ENCODE data around the gene KCTD17. TPM values are rescaled to one million over a fixed set of nuclear protein-coding genes. Genes with fewer than 3 reads are reported as not detected.

Gene KCTD17
- total RNA-seq, 6 experiments from 2014 or later, result 2.0 to 9.7 (median 4.4) TPM

DNA sequence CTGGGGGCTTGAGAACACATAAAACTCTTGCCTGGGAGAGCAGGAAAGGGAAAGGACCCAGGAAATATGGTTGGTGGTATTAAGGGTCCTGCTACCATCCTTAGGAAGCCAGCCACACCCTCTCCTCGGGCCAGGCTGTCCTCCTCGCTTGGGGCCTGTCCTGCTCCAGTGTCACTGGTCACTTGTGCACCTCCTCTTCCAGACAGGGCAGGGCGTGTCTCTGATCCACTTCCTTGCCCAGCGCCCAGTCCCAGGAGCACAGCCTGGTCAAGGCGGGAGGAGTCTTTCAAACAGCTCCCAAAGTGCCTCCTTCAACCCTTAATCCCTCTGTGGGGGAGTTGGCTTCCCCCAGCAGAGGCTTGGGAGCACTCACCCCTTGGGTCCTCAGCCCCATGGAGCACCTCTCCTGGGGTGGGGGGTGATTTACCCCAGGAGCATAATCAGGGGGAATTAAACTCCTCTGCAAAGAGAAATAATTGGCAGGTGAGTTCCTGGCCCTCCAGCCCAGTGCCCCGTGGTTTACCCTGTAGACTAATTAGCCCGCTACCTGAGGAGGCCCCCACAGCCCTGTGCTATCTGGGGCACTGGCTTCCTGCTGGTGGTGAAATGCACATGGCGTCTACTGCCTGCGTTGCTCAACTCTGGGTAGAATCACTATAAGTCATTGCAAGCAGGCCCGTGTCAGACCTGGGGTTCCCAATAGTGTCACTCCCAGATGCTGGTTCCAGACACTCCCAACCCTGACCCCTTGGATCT lies 49.9 kb downstream of the KCTD17 start:
- TF ChIP-seq POLR2A (IDR thresholded peaks at IDR 0.05) (no peak), CTCF (IDR thresholded peaks at IDR 0.05) (no peak)
- Histone ChIP-seq H3K9me3 (no peaks in the 10 kb centered on the region), H3K4me3 (no peak overlapping the region), H3K36me3 (peaks cover 0 to 21% (median 0%) of the 10 kb centered on the region in 4 donors), H3K27me3 (no peaks in the 10 kb centered on the region), H3K4me1 (no peaks in the 10 kb centered on the region), H3K27ac (no peak overlapping the region)
- intact Hi-C loops (cut with DNase I), result no loop called here
- ATAC-seq, result no peak
- 68% methylated on average over 5 of the region's 10 CpGs for WGBS (ENCODE audit: insufficient coverage, low coverage, low lambda C conversion rate, missing lambda C conversion rate)
- no peak for DNase-seq

DNA sequence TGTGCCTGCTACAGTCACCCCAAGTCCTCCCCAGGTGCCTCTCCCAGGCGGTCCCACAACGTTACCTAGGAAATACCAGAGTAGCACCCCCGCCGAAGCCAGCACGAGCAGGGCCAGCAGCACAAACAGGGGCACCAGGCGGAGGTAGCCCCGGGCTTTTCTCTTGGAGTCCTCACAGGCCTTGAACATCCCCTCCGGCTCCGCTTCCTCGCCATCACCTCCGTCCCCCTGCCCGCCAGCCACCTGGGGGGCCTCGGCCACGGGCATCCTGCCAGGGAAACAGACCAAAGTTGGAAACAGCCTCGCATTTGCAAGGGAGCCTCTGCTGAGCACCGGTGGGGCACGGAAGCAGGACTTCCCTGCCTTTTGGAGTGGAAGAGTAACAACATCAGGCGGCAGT lies 51.6 kb downstream of the KCTD17 start:
- Histone ChIP-seq H3K27ac (no peak overlapping the region), H3K36me3 (peaks cover 0 to 14% (median 0%) of the 10 kb centered on the region in 4 donors), H3K27me3 (no peaks in the 10 kb centered on the region), H3K4me1 (peaks cover 0 to 6% (median 0%) of the 10 kb centered on the region in 4 donors), H3K9me3 (no peaks in the 10 kb centered on the region), H3K4me3 (no peak overlapping the region)
- ATAC-seq (no peak), DNase-seq (no peak)
- intact Hi-C loops (cut with DNase I), result no loop called here
- 100% methylated on average over 1 of the region's 18 CpGs for WGBS (ENCODE audit: insufficient coverage, low coverage, low lambda C conversion rate, missing lambda C conversion rate)
- TF ChIP-seq CTCF (IDR thresholded peaks at IDR 0.05), result no peak

DNA sequence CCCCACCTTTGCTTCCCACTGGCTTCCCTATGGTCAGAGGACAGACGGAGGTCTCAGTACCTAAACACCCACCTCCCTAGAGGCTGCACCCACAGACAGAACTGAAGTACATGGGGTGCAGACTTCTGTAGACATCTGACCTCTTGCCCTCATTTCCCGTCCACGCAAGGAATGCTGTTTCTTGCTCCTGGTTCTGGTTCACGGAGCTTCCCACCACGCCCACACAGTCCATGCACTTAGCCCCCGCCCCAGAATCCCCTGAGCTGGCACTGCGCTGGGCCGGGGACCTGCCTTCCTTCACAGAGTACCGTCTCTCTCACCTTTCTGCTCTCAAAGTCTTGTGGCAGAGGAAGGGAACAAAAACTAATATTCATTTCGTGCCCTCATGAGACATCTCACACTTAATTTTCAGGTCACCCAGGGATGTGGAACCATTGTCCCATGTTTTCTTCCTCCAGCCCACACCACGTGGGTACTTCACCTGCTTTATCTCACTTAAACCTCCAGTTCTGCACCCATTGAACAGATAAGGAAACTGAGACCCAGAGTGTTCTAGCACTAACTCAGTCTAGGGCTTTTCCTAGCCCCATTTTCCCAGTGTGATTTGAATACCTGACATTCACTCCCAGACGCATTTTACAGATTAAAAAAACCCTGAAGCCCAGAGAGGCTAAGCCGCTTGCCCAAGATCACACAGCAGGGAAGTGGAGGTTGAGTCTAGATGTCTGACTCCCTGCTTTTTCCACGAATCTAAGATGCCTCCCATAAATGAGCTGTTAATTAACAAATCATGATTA lies 52.3 kb downstream of the KCTD17 start:
- peaks cover 0 to 14% (median 0%) of the 10 kb centered on the region in 4 donors for H3K36me3 ChIP-seq
- no peak for TF ChIP-seq POLR2A (IDR thresholded peaks at IDR 0.05)
- no peak for TF ChIP-seq CTCF (IDR thresholded peaks at IDR 0.05)
- H3K27ac ChIP-seq, result no peak overlapping the region
- no peak overlapping the region for H3K4me3 ChIP-seq
- ATAC-seq (no peak), DNase-seq (no peak)
- no peaks in the 10 kb centered on the region for H3K27me3 ChIP-seq
- WGBS (ENCODE audit: insufficient coverage, low coverage, low lambda C conversion rate, missing lambda C conversion rate), result 63% methylated on average over 7 of the region's 14 CpGs
- no peaks in the 10 kb centered on the region for H3K9me3 ChIP-seq
- peaks cover 0 to 14% (median 0%) of the 10 kb centered on the region in 4 donors for H3K4me1 ChIP-seq
- intact Hi-C loops (cut with DNase I), result no loop called here

GRCh38 chr22:37105154-37105553 lies 53.6 kb downstream of the KCTD17 start:
- Histone ChIP-seq H3K36me3 (peaks cover 0 to 14% (median 0%) of the 10 kb centered on the region in 4 donors), H3K27me3 (no peaks in the 10 kb centered on the region), H3K27ac (no peak overlapping the region), H3K4me3 (no peak overlapping the region), H3K9me3 (no peaks in the 10 kb centered on the region), H3K4me1 (peaks cover 0 to 14% (median 0%) of the 10 kb centered on the region in 4 donors)
- WGBS (ENCODE audit: insufficient coverage, low coverage, low lambda C conversion rate, missing lambda C conversion rate), result 6% methylated on average over 3 of the region's 7 CpGs
- ATAC-seq, result no peak
- TF ChIP-seq POLR2A (IDR thresholded peaks at IDR 0.05), result no peak
- no peak for TF ChIP-seq CTCF (IDR thresholded peaks at IDR 0.05)
- DNase-seq, result no peak
- intact Hi-C loops (cut with DNase I), result no loop called here
